ENCODE data around the gene RHOBTB3. TPM values are rescaled to one million over a fixed set of nuclear protein-coding genes. Genes with fewer than 3 reads are reported as not detected.
"Not testable (repeated sequence)": the region's sequence is repeated elsewhere in the genome, so short reads cannot be mapped to it uniquely, and the experiment has no call there.

Gene RHOBTB3
- total RNA-seq, 2 donors from 2014 or later, result 6.6 to 9.7 TPM

DNA sequence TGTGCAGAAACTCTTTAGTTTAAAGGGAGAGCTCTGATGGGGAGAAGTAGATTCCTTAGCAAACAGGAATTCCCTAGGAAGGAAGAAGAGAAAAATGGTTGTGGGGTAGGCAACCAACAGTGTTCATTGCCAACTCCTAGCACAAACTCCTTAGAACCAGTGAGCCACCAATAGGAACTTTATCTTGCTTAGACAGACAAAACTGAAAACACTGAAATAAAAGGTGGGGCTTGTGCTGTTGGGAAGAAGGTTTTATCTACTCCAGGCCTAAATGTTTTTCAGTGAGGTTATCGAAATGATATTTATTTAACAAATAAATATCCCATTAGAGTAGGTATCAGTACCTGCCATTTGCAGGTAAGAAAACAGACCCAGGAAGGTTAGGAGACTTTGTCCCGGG is 99.1 kb downstream of the RHOBTB3 start:
- ATAC-seq (no peak), DNase-seq (ENCODE audit: low spot score in 2 of 2) (no peak)
- H3K9me3 Mint-ChIP-seq, result no peaks in the 10 kb centered on the region
- H3K36me3 Mint-ChIP-seq, result no peaks in the 10 kb centered on the region
- no peak overlapping the region for H3K27ac Mint-ChIP-seq

DNA sequence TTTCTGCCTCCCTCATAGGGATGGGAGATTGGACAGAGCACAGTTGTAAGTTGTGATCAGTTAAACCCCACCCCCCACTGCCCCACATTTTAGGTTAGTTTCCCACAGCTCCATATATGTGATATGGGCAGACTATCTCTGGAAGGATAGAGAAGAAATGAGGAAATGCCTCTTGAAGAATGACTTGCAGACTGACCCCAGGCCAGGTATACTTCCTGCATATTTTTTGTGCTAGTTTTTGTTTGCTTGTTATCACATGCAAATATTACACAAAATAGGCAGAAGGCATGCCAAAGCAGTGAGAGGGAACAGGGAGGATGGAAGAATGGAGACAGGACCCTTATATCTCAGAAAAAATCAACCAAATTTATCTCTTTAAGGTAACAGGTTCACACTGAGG is 101.5 kb downstream of the RHOBTB3 start:
- ATAC-seq, result no peak
- no peak for DNase-seq (ENCODE audit: low spot score in 2 of 2)

DNA sequence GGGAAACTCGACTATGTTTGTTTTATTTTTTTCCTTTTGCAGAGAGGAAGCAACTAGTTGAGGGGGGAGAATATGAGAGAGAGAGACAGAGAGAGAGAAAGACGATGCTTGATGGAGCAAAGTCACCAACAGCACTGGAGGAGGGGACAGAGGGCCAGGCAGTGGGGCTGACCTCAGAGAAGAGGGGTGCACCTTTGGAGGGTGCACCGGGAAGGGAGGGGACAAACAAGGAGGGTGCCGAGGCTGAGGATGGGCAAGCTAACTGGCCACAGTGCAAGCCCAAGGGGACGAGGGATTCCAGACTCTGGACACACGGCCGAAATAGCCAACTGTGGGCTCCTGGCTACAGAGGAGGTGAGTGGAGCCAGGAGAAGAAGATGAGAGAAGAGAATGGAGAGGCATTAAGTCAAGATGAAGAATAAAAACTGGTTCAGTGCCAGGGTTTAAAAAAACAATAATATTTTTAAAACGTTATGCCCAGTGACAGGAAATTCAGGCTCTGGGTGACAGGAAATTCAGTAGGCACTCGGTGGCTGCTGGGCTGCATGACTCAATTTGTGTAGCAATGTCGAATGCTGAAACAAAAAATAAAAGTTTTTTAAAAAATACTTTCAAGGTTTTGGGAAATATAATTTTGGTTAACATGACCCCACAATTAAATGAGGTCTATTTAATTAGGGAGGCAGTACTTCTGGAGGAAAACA is 104.7 kb downstream of the RHOBTB3 start:
- DNase-seq (ENCODE audit: low spot score in 2 of 2) (no peak), ATAC-seq (no peak)
- Mint-ChIP-seq H3K9me3 (no peaks in the 10 kb centered on the region), H3K36me3 (no peaks in the 10 kb centered on the region), H3K27ac (peak overlapping the region; percentile 78 to 98)

More for the DNA sequence above, 101.5 kb downstream of the RHOBTB3 start:
- Mint-ChIP-seq H3K27ac (no peak overlapping the region), H3K9me3 (no peaks in the 10 kb centered on the region), H3K36me3 (no peaks in the 10 kb centered on the region)

DNA sequence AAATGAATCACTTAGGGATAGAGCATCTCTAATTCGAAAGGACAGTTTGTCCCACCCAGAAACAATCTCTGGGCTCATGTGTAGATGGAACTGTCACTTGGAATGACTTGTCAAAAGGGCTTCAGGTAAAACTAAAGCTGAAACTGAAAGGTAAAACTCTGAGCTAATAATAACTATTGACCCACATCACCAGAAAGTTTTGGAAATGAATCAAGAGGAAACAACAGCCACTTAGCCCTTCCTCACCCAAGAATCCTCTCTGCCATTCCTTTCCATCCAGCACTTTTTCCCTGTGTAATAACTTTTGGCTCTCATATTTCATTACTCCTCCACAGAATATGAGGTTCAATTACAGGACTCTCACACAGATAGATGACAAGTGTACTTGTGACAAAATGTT is 105.4 kb downstream of the RHOBTB3 start:
- DNase-seq (ENCODE audit: low spot score in 2 of 2), result no peak

DNA sequence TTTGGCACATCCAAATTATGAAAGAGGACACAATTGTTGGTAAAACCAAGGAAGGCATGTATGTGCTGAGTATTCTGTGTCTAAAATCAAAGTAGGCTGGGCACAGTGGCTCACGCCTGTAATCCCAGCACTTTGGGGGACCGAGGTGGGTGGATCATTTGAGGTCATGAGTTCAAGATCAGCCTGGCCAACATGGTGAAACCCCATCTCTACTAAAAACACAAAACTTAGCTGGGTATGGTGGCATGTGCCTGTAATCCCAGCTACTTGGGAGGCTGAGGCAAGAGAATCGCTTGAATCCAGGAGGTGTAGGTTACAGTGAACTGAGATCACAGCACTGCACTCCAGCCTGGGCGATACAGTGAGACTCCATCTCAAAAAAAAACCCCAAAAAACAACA is 105.8 kb downstream of the RHOBTB3 start:
- DNase-seq (ENCODE audit: low spot score in 2 of 2); H3K9me3 Mint-ChIP-seq; H3K27ac Mint-ChIP-seq; H3K36me3 Mint-ChIP-seq; ATAC-seq: not testable (repeated sequence)

More for the DNA sequence above, 105.4 kb downstream of the RHOBTB3 start:
- no peaks in the 10 kb centered on the region for H3K9me3 Mint-ChIP-seq
- ATAC-seq, result no peak
- H3K27ac Mint-ChIP-seq, result no peak overlapping the region
- H3K36me3 Mint-ChIP-seq, result no peaks in the 10 kb centered on the region

DNA sequence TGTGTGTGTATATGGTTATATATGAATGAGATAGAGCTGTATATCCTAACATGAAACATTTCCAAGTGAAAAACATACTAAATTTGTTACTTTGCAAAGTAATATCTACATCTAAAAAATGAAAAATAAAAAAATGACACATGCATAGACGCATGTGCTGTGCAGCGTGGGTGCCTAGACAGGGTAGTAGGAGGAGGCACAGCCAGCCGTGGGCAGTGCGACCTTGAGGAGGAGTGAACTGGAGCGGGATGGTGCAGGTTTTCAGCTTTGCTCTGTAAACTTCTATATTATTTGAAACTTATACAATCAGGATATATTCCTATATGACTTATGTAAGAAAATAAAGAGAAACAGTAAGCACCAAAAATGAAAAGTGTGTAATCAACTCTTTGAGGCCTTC is 106.4 kb downstream of the RHOBTB3 start:
- Mint-ChIP-seq H3K36me3 (no peaks in the 10 kb centered on the region), H3K9me3 (no peaks in the 10 kb centered on the region), H3K27ac (no peak overlapping the region)
- DNase-seq (ENCODE audit: low spot score in 2 of 2) (no peak), ATAC-seq (no peak)

DNA sequence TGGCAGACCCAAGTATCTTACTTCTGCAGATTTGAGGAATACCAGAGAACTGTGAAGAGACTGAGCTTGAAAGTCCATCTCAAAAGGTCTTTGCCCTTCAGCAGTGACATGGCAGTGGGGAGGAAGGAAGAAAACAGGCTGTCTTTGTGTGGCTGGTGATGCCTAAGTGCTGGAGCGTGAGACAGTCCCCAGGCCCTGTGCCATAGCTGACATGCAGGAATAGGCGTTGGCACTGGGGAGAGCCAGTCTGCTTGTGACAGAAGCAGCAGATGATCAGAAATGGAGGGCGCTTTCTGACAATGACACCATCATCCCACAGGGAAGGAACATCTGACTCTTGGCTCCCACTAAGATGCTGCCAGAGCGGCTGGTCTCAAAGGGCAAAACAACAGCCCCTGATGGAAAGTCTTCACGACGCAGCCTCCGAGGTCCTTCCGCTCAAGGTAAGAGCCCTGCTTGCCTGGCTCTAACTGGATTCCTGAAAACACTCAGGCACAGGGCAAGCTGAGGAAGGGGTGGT is 106.9 kb downstream of the RHOBTB3 start:
- ATAC-seq (no peak), DNase-seq (ENCODE audit: low spot score in 2 of 2) (no peak)
- H3K9me3 Mint-ChIP-seq, result no peaks in the 10 kb centered on the region
- H3K27ac Mint-ChIP-seq, result no peak overlapping the region
- no peaks in the 10 kb centered on the region for H3K36me3 Mint-ChIP-seq

DNA sequence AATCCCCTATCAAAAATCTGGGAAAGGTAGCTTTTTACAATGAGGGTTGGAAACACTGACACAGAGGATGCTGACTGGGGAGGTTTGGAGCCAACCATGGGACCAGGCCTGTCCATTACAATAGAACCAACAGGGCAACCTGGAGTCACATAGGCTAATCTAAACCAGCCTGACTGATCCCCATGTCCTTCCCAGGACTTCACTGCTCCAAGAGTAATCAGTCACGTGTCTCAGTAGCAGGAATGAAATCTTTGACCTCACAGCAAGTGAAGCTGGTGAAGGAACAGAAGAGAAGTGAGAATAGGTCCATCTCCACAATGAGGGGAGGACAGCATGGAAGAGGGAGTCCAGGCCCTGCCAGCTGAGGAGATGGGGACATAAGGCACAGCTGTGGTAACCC is 107.4 kb downstream of the RHOBTB3 start:
- ATAC-seq, result no peak
- H3K9me3 Mint-ChIP-seq, result no peaks in the 10 kb centered on the region
- no peak for DNase-seq (ENCODE audit: low spot score in 2 of 2)

DNA sequence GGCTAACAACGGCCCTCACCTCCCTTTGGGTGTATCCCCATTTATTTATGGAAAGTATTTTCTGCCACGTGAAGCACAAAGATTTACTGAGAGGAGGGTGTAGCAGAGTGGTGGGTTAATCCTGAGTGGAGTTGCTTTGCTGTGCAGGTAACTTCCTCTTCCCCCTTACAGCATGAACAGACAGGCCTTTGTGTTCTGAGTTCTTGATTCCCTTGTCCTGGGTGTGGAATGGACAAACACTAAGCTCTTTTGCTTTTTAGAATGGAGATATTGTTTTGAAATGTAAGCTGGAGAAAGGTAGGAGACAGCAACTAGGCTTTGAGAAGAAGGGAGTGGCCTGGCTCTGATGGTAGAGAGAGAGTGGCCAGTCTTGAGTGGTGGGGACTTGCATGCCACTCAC is 108.5 kb downstream of the RHOBTB3 start:
- ATAC-seq, result no peak
- no peak overlapping the region for H3K27ac Mint-ChIP-seq
- DNase-seq (ENCODE audit: low spot score in 2 of 2), result no peak
- no peaks in the 10 kb centered on the region for H3K36me3 Mint-ChIP-seq
- no peaks in the 10 kb centered on the region for H3K9me3 Mint-ChIP-seq

More for the DNA sequence above, 107.4 kb downstream of the RHOBTB3 start:
- no peak overlapping the region for H3K27ac Mint-ChIP-seq
- H3K36me3 Mint-ChIP-seq, result no peaks in the 10 kb centered on the region

DNA sequence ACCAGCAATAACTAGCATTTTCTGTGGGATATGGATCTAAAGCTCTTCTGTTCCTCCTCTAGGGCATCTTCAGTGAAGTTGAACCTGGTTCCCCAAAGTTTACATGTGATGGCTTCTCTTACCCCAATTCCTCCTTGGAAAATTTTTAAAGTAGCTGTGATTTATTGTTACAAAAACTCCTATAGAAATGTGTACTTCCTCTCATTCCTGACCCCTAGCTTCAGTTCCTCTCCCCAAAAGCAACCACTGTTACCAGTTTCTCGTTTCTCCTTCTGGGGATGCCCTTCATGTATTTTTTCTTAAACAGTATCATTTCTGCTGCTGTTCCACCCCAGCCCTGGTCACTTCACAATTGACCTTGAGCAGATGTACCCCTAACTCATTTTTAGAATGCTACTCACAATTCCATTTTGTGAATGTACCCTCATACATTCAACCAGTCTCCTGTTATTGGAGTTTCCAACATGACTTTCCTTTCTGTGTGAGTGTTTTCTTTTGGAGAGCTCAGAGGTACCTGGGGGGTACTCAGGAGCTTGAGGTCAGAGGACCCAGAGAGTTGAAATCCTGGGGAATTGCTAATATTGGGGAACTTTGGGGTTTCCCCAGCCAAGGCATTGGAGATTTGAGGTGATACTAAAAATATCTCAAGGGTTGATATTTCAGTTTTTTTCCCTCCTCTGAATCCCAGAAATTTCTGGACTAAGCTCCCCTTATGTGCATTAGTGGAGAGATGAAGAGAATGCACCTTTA is 110.0 kb downstream of the RHOBTB3 start:
- no peak overlapping the region for H3K27ac Mint-ChIP-seq
- ATAC-seq, result no peak
- DNase-seq (ENCODE audit: low spot score in 2 of 2), result no peak
- H3K36me3 Mint-ChIP-seq, result no peaks in the 10 kb centered on the region
- H3K9me3 Mint-ChIP-seq, result no peaks in the 10 kb centered on the region

DNA sequence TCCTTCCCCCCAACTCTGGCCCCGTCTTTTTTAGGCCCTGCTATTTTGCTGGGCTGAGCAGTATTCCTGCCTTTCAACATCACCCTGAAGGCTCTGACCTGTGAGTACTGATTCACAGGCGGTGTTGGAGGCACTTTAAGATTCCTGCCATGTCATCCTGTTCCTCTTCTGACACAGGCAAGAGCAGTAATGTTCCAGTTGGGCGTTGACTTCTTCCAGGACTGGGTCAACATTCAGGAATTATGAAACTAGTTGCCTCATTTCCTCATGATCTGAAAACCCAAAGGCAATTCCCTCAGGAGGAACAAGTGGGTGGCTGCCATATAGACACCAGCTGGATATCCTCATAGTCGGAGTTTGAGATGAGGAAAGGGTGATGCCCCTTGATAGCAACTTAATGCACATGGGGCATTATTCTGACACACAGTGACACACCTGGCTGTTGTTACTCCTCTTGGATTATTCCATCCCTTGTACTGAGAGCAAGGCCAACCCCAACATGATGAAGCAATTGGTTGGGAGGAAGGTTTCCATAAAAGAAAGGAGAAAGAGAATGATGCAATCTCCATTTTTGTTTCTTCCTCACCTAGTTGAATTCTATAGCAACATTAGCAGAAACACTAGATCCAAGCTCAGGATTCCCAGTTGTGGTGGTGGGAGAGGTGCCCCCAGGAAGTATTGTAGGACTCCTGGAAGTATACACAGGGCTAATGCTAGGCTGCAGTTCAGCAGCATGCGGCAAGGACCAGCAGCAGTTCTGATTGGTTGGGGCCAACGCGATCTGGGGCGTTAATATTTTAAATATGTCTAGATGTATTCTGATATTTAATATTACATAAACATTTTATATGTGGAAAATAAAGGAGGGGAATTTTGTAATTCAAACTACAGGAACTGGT is 111.0 kb downstream of the RHOBTB3 start:
- no peaks in the 10 kb centered on the region for H3K9me3 Mint-ChIP-seq
- ATAC-seq (no peak), DNase-seq (ENCODE audit: low spot score in 2 of 2) (no peak)
- H3K36me3 Mint-ChIP-seq, result no peaks in the 10 kb centered on the region
- H3K27ac Mint-ChIP-seq, result no peak overlapping the region

DNA sequence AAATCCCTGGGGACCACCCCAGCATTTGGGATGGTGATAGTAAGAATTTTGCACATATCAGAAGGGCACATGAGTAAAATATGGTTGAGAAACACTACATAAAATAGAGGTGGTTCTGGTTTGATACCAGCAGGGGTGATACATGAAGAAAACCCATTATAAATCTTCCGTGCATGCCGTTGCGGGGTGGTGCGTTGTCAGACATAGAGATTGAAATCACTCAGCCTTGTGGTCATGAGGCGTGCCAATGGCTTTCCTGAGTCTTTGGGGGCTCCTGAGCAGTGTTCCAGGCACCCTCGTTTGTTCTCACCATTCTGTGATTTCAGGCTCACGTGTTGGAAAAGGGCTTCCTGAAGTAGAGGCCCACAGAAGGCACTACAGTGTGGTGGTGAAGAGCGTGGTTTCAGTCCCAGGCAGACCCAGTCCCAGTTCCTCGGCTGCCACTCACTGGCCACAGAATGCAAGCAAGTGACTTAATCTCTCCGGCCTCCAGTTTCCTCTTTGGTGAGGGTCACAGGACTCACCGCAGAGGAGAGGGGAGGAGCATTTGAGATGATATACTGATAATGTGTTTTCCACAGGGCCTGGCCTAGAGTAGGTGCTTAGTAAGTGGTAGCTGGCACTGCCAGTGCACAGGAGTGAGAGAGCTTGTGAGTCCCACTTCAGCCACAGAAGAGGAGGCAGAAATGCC is 111.9 kb downstream of the RHOBTB3 start:
- no peaks in the 10 kb centered on the region for H3K9me3 Mint-ChIP-seq
- ATAC-seq (peak; percentile 87 to 93), DNase-seq (ENCODE audit: low spot score in 2 of 2) (peak; percentile 47 to 86)
- H3K36me3 Mint-ChIP-seq, result no peaks in the 10 kb centered on the region
- H3K27ac Mint-ChIP-seq, result peak overlapping the region; percentile 75 to 89

DNA sequence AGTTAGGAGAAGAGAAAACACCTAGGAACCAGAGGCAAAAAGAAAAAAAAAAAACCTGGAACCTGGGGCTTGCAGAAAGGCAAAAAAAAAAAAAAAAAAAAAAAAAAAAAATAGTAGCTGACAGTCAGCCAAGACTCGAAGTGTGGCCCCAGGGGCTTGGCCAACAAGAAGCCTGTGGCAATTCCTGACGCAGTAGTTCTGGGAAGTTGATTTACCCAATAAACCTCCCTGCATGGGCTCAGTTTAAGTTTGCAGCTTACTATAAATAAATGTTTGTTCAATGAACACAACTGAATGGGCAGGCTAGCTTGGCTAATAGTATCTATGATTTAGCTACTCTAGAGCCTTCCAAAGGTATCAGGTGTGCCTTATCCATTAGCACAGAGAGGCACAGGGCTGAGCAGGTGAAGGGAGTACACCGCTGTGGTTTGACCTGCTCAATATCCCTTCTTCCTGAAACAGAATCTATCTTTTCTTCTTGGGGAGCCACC is 112.6 kb downstream of the RHOBTB3 start:
- Mint-ChIP-seq H3K9me3 (no peaks in the 10 kb centered on the region), H3K27ac (peak overlapping the region; percentile 75 to 89), H3K36me3 (no peaks in the 10 kb centered on the region)
- ATAC-seq (no peak), DNase-seq (ENCODE audit: low spot score in 2 of 2) (no peak)

DNA sequence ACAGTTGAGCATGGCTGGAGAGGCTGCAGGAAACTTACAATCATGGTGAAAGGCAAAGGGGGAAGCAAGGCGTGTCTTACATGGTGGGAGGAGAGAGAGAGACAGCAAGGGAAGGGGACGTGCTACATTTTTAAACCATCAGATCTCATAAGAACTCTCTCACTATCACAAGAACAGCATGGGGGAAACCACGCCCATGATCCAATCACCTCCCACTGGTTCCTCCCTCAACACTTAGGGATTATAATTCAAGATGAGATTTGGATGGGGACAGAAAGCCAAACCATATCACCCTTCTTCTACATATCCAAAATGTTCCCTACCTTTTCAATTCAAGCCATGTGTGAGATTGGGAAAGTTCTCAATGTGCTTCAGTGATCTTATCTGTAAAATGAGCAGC is 114.3 kb downstream of the RHOBTB3 start:
- DNase-seq (ENCODE audit: low spot score in 2 of 2) (no peak), ATAC-seq (no peak)
- Mint-ChIP-seq H3K36me3 (no peaks in the 10 kb centered on the region), H3K27ac (no peak overlapping the region), H3K9me3 (no peaks in the 10 kb centered on the region)

All from activated naive CD4-positive, alpha-beta T cell treated with anti-CD3 and anti-CD28 coated beads, Interleukin-2, amount 50 U/mL, for 72 hours (primary cell).